GM18502 (cell line): ENCODE data around the gene DGCR2.
"Not testable (repeated sequence)": the region's sequence is repeated elsewhere in the genome, so short reads cannot be mapped to it uniquely, and the experiment has no call there.

Experiments
- ATAC-seq: cut with Tn5 transposase; IDR thresholded peaks from one replicate; pipeline ENCODE4 v1.9.1; 2021; ENCODE audit warnings: mild to moderate bottlenecking; ENCODE audit not compliant: unreplicated experiment, poor library complexity

Gene DGCR2

DNA sequence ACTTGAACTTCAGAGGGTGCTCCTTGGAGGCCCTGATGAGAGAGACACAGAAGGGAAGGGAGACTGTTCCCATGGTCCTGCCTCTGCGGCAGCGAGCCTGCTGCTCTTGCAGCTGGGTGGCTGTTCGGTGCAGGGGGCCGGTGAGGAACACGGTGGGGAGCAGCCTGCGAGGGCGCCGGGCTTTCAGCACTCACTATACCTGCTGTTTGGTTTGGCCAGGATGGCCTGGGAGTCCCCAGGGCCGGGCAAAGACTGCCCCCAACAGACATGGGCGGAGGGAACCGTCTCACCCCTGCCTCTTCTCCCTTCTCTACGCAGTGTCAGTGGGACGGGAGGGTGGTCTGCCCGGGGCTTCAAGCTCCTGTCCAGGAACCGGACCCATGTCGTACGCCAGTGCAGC, 128.2 kb downstream of the DGCR2 start:
- ATAC-seq = no peak

DNA sequence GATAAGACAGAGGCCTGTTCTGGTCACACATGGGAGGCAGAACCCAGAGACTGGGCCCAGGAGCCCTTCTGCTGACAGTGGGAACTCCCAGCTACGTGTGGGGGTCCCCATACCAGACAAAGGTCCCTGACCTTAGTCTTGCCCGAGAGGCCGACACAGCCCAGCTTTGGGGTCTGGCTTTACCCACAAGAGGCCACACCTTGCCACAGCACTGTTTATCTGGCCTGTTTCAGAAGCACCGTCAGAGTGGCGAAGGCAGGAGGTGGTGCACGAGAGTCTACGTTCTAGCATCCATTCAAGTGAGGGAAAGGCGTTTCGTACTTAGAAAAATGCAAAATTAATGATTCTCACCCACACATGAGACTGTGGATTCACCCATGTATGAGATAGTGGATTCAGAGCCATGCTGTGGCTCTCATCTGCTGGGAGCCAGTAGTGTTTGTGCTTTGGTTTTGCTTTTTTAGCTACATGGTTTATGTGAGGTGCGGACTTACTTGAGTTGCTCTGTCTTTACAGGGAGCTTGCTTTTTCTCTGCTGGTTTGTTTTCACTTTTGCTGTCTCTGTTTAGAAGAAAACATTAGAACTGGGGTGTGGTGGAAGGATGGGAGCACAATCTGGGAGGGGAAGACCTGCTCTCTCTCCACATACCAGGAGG, 129.5 kb downstream of the DGCR2 start:
- ATAC-seq = no peak

DNA sequence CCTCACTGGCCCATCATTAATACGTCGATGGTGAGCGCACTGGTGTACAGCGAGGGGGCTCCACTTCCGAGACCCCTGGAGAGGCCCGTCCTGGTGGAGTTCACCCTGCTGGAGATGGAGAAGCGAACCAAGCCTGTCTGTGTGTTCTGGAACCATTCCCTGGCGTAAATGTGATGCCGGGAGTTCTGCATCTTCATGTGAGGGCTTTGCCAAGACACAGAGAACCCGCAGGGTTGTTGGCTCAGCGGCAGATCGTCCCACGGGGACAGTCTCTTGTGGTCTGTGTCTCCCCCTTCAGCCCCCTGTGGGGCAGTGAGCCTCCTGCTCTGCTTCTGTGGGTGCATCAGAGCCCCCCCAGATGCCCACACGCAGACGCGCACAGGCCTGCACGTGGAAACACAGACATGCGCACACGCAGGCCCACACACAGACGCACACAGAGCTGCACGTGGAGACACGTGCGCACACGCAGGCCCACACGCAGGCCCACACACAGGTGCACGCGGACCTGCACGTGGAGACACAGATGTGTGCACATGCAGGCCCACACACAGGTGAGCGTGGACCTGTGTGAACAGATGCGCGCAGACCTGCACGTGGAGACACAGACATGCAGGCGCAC, 130.3 kb downstream of the DGCR2 start:
- ATAC-seq = no peak

DNA sequence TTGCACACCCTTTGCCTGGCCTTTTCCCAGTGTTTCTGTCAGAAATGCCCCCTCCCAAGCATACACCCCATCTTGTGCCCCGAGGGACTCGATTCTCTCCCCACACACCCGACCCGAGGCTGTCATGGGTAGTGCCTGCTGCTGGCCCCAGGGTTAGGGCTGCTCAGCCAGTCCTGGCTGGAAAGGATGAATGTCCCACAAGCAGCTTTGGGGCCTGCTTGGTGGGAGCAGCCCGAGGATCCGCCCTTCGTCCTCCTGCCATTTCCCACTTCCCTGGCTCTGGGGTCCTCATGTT, 131.1 kb downstream of the DGCR2 start:
- no peak for ATAC-seq

DNA sequence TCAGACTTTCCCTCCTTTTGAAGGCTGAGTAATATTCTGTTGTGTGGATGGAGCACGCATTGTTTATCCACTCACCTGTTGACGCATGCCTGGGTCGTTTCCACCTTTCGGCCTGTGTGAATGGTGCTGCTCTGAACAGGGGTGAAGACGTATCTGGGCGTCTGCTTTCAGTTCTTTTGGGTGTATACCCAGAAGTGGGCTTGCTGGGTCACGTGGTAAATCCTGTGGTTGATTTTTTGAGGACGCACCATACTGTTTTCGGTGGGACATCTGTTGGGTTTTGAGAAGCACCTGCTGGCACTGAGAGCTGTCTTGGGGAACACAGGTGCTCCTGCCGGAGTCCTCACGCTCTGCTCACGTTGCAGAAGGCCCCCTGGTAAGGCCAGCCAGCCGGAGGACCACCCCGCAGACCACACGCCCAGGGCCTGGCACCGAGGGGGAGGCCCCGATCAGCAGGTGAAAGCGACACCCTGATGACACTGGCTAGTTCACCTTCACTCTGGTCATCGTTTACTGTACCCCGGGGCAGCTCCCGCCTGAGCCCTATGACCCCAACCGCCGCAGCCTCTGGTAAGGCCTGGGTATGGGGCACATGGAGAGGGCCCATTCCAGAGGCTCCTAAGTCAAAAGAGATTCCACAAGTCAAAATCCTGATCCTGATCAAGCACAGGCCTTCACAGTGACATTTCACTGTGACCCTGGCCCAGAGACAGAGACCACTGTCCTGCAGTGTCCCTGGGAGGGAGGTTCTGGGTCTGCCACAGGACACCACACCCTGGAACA, 131.7 kb downstream of the DGCR2 start:
- no peak for ATAC-seq

DNA sequence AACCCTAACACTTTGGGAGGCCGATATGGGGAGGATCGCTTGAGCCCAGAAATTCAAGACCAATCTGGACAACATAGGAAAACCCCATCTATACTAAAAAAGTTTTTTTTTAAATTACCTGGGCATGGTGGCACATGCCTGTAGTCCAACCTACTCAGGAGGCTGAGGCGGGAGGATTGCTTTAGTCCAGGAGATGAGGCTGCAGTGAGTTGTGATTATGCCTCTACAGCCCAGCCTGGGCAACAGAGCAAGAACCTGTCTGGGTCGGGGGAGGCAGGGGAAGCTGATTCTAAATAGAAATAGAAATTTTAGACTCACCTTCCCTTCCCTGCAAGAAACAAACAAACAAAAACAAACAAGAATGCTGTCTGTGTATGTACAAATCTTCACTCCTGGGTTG, 133.3 kb downstream of the DGCR2 start:
- ATAC-seq = no peak

DNA sequence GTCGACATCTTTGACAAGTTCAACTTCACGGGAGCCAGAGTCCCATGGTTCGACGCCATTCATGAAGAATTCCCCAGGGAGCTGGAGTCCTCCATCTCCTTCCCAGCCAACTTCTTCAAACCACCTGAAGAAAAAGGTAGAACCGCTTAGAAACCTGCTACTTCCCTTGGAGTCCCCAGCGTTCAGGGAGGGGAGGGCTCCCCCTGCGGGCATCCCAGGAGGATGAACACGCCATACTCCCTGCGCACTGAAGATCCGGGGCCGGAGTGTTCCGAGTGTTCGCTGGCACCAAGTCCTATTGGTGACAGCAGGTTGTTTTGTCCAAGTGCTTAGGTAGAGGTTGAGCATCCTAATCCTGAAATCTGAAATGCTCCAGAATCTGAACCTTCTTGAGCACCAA, 134.4 kb downstream of the DGCR2 start:
- ATAC-seq = no peak

DNA sequence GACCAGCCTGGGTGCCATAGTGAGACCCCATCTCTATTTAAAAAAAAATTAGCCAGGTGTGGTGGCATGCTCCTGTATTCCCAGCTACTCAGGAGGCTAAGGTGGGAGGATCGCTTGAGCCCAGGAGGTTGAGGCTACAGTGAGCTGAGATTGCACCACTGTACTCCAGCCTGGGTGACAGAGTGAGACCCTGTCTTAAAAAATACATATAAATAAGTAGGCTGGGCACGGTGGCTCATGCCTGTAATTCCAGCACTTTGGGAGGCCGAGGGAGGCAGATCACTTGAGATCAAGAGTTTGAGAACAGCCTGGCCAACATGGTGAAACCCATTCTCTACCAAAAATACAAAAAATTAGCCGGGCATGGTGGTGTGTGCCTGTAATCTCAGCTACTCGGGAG, 135.1 kb downstream of the DGCR2 start:
- not testable (repeated sequence) for ATAC-seq
